Peyer's patch (tissue), 4 donors: ENCODE measurements around the gene SMCO2.
"Not testable (repeated sequence)": the region's sequence is repeated elsewhere in the genome, so short reads cannot be mapped to it uniquely, and the experiment has no call there.

Source experiments
- CTCF ChIP-seq, 6 experiments: fragments of 450-650 bp in 4 of 6; fragments of 200-600 bp in 2 of 6; sonication (generic) in 1 of 6; IDR thresholded peaks; one replicate each; pipeline ENCODE4 v1.5.1; 2017 to 2019; ENCODE audit warnings: antibody characterized with exemption in 6 of 6, mild to moderate bottlenecking in 3 of 6, moderate library complexity in 1 of 6
- POLR2A ChIP-seq, 2 donors: fragments of 450-650 bp; IDR thresholded peaks; one replicate each; pipeline ENCODE4 v1.5.1; 2017; ENCODE audit warnings: antibody characterized with exemption in 2 of 2, mild to moderate bottlenecking in 2 of 2, moderate library complexity in 2 of 2

- not testable (repeated sequence) for TF ChIP-seq CTCF, POLR2A (IDR thresholded peaks at IDR 0.05)
Measured at GRCh38 chr12:27544858-27545257, 98.3 kb downstream of the SMCO2 start.
